HG03139 (cell line): ENCODE measurements around the gene PPP1R16B.
A peak's percentile ranks its signal among the peaks of the same experiment; 100 is the strongest.

Experiments
- ATAC-seq: cut with Tn5 transposase; IDR thresholded peaks from one replicate; pipeline ENCODE4 v1.9.1; 2021; ENCODE audit not compliant: unreplicated experiment

PPP1R16B gene

DNA sequence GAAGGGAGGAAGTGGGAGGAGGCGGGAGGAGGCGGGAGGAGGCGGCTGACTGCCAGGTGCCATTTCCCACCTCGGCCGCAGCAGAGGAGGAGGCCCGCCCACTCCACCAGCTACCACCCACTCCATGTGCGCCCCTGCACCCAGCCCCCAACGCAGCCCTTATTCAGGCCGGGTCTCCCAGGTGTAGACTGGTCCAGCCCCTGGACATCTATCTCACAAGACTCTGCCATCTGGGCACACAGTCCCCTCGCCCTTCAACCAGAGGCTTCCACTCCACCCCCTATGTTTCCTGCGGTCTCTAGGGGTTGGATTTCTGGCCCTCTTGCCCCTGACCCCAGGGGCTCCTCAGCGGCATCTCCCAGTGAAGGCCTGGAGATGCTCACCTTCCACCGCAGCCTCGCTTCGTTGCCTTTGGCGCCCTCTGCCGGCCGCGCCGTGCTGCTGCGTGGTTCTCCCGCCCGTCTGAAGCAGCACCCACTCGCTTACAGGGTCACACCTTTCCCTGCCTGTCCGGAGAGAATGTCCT is 88.1 kb downstream of the PPP1R16B start:
- ATAC-seq, result no peak

DNA sequence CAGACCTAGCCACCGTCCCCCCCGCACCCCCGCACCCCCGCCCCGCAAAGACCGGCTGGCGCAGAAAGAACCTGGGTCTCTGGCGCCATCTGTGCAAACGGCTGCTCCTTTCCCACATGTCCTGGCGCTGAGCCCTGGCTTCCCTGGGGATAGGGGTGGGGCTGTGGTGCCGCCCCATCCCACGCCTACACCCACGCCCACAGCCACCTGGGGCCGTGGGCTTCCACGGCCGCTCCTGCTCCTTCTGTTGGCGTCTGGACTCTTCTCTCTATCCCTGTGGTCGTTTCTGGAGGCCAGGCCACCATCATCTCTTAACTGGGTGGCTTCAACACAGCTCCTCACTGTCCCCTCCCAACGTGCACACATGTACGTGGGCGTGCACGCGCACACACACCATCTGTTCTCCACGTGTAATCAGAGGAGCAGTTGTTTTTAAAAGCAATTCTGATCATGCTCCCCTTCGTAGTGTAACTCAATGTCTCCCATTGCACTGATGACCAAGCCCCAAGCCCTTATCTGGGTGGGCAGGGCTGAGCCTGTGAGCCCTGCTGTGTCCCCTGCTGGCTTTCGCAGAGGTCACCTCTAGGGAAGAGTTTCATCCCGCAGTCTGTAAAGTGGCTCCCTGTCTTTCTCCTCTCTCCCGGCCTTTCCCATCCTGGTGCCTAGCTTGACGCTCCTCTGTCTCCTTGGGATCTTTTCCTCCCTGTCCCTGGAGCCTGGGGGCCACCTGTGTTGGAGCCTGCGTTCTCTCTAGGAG is 88.8 kb downstream of the PPP1R16B start:
- ATAC-seq, result no peak

DNA sequence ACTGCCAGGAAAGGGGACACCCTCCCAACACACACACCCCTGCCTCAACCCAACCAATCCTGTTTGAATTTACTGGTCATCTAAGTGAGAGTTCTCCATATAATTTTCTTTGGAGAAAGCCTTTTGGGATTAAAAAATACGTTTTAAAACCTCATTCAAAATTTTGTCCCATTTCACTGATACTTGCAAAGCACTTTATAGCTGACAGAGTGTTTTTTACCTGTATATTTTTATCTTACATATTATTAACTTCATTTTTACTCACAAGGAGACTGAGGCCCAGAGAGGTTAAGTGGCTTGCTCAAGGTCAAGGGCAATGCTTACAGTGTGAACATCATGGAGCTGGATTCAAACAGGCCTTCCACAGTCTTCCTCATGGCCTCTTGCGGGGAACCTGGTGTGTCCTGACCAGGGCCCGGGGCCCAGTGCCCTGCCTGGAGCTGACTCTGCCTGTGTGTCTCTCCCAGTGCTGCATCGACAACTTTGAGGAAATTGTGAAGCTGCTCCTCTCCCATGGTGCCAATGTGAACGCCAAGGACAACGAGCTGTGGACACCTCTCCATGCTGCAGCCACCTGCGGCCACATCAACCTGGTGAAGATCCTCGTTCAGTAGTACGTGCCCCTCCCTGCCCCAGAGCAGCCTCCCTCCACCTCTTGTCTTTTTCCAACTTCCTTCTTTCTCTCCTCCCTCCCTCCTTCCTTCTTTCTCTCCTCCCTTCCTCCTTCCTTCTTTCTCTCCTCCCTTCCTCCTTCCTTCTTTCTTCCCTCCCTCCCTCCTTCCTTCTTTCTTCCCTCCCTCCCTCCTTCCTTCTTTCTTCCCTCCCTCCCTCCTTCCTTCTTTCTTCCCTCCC is 89.8 kb downstream of the PPP1R16B start:
- ATAC-seq, result no peak

DNA sequence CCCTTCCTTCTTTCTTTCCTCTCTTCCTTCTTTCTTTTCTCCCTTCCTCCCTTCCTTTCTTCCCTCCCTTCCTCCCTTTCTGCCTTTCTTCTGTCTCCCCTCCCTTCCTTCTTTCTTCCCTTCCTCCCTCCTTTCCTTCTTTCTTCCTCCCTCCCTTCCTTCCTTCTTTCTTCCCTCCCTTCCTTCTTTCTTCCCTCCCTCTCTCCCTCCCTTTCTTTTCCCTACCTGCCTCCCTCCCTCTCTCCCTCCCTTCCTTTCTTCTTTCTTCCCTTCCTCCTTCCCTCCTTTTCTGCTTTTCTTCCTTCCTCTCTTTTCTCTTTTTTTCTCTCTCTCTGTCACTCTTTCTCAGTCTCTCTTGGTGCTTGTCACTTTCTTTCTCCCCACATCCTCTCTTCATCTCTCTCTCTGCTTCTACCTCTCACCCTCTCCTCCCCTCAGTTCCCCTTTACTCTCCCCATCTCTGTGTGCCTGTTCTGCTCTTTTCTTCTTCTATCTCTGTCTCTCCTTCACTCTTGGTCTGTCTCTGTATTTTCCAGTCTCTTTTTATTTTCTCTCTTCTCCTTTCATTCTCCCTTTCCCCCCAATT is 90.6 kb downstream of the PPP1R16B start:
- ATAC-seq, result no peak

DNA sequence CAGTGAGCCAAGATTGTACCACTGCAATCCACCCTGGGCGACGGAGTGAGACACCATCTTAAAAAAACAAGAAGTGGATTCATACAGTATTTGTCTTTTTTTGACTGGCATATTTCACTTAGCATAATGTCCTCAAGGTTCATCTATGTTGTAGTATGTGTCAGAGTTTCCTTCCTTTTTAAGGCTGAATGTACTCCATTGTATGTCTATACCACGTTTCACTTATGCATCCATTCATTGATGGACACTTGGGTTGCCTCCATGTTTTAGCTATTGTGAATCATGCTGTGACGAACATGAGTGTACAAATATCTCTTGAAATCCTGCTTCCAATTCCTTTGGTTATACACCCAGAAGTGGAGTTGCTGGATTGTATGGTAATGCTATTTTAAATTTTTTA is 91.8 kb downstream of the PPP1R16B start:
- no peak for ATAC-seq

DNA sequence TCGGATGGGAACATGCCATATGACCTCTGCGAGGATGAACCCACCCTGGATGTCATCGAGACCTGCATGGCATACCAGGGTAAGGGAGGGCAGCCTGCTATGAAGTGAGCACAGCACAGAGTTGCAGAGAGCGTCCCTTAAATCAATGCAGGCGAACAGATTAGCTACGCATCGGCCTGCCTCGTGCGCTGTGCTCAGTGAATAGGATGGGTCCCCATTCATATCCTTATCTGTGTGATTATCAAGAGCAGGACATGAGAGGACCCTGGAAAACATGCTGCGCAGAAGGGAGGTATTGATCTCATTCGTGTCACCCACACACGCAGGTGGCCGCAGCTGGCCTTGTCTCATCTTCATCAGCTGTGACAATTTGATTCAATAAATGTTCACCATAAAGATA is 95.1 kb downstream of the PPP1R16B start:
- no peak for ATAC-seq

DNA sequence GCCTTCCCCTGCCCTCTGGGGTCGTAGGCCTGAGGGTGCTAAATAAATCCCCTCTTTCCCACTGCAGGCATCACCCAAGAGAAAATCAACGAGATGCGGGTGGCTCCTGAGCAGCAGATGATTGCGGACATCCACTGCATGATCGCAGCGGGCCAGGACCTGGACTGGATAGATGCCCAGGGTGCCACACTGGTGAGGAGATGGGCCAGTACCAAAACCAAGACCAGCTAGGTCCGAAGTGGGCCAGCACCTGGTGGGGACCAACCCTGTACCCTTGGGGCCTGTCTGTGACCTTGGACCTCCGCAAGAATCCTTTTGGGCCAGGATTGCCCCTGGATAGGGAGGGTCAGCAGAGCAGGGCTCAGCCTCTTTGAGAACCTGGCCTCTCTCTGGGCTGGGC is 97.1 kb downstream of the PPP1R16B start:
- ATAC-seq, result no peak

GRCh38 chr20:38903335-38903734 is 97.8 kb downstream of the PPP1R16B start:
- ATAC-seq, result no peak

DNA sequence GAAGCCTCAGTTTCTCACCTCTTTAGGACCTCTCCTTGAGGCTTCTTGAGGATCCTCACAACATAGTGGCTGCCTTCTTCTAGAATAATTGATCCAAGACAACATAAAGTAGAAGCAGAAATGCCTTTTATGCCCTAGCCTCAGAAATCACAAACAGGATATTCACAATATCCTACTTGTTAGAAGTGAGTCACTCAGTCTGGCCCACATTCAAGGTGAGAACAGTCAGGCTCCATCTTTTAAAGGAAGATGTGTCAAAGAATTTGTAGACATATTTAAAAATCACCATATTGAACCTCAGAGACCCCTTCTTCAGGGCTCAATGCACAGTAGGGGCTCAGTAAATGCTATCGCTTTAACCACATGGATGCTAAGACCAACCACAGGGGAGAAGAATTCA is 99.9 kb downstream of the PPP1R16B start:
- ATAC-seq, result no peak

DNA sequence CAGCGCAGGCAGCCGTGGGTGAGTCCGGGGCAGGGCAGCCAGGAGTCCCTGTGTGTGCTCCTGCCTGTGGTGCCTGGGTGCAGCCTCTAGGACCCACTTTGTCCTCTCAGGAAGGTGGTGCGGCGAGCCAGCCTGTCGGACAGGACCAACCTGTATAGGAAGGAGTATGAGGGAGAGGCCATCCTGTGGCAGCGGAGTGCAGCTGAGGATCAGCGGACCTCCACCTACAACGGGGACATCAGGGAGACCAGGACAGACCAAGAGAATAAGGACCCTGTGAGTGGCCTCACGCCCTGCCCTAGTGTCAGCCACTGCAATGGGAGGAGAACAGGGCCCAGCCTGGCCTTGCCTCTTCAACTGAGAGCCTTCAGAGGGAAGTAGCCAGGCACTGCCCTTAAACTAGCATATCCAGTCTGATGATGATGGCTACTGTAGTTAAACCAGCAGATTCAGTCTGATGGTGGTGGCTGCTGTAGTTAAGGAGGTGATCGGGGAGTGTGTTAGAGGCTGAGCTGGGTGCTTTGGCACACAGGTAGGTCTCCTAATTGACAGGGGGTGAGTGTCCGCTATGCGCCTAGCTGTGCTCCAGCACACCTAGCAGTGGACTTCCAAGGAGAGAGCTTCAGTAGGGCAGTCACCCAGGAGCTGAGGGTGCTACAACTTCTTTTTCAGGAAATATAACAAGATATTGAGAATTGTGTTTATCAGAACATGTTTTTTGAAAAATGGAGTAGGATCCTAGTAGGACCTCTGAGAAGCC is 102.6 kb downstream of the PPP1R16B start:
- ATAC-seq, result no peak

DNA sequence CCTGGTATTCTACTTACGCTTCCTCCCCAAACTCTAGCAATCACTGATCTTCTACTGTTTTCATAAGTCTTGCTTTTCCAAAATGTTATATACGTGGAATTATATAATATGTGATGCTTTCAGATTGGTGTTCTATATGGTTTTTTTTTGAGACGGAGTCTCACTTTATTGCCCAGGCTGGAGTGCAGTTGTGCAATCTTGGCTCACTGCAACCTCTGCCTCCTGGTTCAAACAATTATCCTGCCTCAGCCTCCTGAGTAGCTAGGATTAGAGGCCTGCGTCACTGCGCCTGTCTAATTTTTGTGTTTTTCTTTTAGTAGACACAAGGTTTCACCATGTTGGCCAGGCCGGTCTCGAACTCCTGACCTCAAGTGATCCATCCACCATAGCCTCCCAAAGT is 109.9 kb downstream of the PPP1R16B start:
- no peak for ATAC-seq

DNA sequence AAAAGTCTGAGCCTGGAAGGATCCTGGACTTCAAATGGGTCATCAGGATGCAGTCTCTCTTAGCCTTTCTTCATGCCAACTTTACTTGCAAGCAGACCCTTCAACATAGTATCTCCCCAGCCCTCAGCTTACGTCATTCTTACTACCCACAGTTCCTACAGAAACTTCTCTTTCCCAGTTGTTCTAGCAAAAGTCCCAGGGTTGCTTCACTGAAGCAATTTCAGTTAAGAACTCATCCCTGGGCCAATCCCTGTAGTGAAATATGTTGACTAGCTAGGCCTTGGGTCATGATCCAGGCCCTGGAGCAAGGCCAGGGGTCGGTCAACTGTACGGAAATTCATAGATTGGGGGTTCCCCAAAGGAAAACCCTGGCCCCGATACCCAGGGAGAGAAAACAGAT is 112.2 kb downstream of the PPP1R16B start:
- ATAC-seq, result no peak

GRCh38 chr20:38918172-38918571 is 112.7 kb downstream of the PPP1R16B start:
- ATAC-seq, result no peak

DNA sequence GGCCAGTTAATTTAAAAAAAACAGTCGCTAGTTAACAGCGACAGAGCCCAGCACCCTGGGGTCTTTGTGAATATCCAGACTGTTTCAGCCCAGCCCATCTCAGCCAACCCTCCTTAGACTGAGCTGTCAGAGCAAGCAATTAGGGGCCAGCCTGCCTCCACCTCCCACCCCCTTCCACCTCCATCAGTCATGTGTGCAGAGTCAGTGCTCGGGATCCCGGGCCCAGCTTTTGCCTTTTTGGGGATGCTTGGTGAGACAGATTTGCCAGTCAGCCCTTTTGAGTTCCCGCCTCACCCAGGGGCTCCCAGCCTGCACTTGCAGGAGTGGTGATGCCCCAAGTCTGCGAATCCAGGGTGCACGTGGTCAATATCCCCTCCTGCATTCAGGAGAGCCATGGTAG is 114.2 kb downstream of the PPP1R16B start:
- no peak for ATAC-seq

DNA sequence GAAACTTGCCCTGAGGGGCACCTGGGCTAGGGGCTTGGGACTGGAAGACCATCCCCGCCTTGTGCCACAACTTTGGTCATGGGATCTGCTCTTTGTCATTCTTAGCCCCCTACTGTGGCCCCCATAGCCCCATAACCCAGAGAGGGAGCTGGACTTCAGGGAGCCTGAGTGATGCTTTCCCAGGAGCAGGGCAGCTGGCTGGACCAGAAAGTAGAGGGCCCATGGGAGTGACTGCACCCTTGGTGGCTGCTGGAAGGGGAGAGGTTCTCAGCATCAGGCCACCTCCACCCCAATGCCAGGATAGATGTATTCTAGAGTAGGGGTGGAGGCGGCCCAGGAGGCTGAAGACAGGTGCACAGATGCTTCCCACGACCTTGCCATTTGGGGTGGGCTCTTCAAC is 114.9 kb downstream of the PPP1R16B start:
- no peak for ATAC-seq

- ATAC-seq, result no peak
Observed at GRCh38 chr20:38920851-38921250, 115.4 kb downstream of the PPP1R16B start.

DNA sequence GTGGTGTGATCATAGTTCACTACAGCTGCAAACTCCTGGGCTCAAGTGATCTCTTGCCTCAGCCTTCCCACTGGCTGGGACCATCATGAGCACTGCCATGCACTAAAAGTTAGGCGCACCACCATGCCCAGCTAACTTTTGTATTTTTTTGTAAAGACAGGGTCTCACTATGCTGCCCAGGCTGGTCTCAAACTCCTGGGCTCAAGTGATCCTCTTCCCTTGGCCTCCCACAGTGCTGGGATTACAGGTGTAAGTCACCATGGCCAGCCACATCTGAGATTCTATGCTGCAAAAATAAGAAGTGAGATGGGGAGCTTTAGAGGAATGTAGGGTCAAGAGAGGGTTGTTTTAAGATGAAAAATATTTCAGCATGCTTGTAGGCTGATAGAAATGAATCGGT is 119.2 kb downstream of the PPP1R16B start:
- ATAC-seq, result no peak

GRCh38 chr20:38926142-38926933 is 120.8 kb downstream of the PPP1R16B start, which contains the start of gene FAM83D:
Gene FAM83D, plus strand, starts transcription at chr20:38926417. Its CDS starts 26 bp downstream, at chr20:38926443.
- ATAC-seq, result peak; percentile 92

DNA sequence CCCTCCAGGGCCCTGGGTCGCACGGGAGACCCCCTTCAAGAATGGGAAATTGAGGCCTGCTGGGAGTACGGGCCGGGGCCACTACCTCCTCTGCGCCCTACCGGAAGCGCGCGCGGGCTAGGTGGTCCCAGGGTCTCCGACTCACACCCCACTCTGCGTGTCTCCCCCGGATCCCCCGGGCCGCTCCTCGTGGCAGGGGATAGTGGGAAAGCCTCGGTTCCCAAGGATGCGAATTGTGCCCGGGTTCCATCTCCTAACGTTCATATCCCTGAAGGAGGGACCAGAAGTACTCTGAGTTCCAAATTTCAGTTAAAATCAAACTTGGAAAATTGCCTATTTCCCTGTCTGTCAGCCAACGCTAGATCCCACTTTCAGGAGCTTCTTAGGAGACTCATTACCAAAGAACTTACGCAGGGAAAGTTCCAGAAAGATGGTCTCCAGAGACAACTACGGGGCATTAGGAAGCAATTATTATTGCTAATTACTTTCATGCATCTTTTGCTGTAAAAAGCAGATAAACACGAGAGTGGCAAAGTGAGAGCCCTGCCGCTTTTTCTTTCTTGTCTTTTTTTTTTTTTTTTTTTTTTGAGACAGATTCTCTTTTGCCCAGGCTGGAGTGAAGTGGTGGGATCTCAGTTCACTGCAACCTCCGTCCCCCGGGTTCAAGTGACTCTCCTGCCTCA is 121.6 kb downstream of the PPP1R16B start:
- peak; percentile 4 for ATAC-seq
